GM21381 (cell line): Measurements from ENCODE around the gene SKIDA1.
A peak's percentile ranks its signal among the peaks of the same experiment; 100 is the strongest.
"Not testable (repeated sequence)": the region's sequence is repeated elsewhere in the genome, so short reads cannot be mapped to it uniquely, and the experiment has no call there.

ENCODE experiments used
- ATAC-seq: cut with Tn5 transposase; IDR thresholded peaks from one replicate; pipeline ENCODE4 v1.9.1; 2021; ENCODE audit warnings: mild to moderate bottlenecking, moderate library complexity; ENCODE audit not compliant: unreplicated experiment

The SKIDA1 gene

GRCh38 chr10:21525367-21526187 is at the start of gene SKIDA1:
TSS of gene SKIDA1 (minus strand) at chr10:21525682. CDS start at chr10:21517822, 7,860 bp downstream.
- peak; percentile 50 for ATAC-seq

GRCh38 chr10:21574514-21574913 is 49.0 kb upstream of the SKIDA1 start:
- not testable (repeated sequence) for ATAC-seq

- ATAC-seq = no peak
Observed at GRCh38 chr10:21572578-21572977, 47.1 kb upstream of the SKIDA1 start.

- no peak for ATAC-seq
Observed at GRCh38 chr10:21570761-21571521, 45.5 kb upstream of the SKIDA1 start.

- not testable (repeated sequence) for ATAC-seq
Observed at GRCh38 chr10:21558984-21559383, 33.5 kb upstream of the SKIDA1 start.

- no peak for ATAC-seq
Observed at GRCh38 chr10:21556527-21556926, 31.0 kb upstream of the SKIDA1 start.

GRCh38 chr10:21552638-21553037 is 27.2 kb upstream of the SKIDA1 start:
- no peak for ATAC-seq

- ATAC-seq = no peak
Observed at GRCh38 chr10:21547246-21547645, 21.8 kb upstream of the SKIDA1 start.

- ATAC-seq = not testable (repeated sequence)
Observed at GRCh38 chr10:21540701-21541100, 15.2 kb upstream of the SKIDA1 start.

GRCh38 chr10:21536874-21537273 is 11.4 kb upstream of the SKIDA1 start:
- no peak for ATAC-seq

- not testable (repeated sequence) for ATAC-seq
Observed at GRCh38 chr10:21535976-21536375, 10.5 kb upstream of the SKIDA1 start.

- ATAC-seq = no peak
Observed at GRCh38 chr10:21535494-21535965, 10.0 kb upstream of the SKIDA1 start.

GRCh38 chr10:21534604-21535493 is 9.4 kb upstream of the SKIDA1 start:
- no peak for ATAC-seq

GRCh38 chr10:21534280-21534586 is 8.8 kb upstream of the SKIDA1 start:
- no peak for ATAC-seq

GRCh38 chr10:21533467-21534279 is 8.2 kb upstream of the SKIDA1 start, which contains the start of gene MLLT10:
TSS of gene MLLT10 (plus strand) at chr10:21534232. CDS start at chr10:21534645, 413 bp downstream.
- ATAC-seq = peak; percentile 87

GRCh38 chr10:21532694-21533466 is 7.4 kb upstream of the SKIDA1 start:
- no peak for ATAC-seq

GRCh38 chr10:21531164-21531563 is 5.7 kb upstream of the SKIDA1 start:
- no peak for ATAC-seq

- ATAC-seq = no peak
Observed at GRCh38 chr10:21530641-21531040, 5.2 kb upstream of the SKIDA1 start.

GRCh38 chr10:21530168-21530567 is 4.7 kb upstream of the SKIDA1 start:
- ATAC-seq = no peak
